T follicular helper cell (primary cell): Measurements from ENCODE around the gene RALGPS1.
"Not testable (repeated sequence)": the region's sequence is repeated elsewhere in the genome, so short reads cannot be mapped to it uniquely, and the experiment has no call there.

Experiments used
- DNase-seq: peaks from one replicate; pipeline ENCODE4 v3.0.0-alpha.2; 2020; ENCODE audit warnings: low read depth

Gene RALGPS1

DNA sequence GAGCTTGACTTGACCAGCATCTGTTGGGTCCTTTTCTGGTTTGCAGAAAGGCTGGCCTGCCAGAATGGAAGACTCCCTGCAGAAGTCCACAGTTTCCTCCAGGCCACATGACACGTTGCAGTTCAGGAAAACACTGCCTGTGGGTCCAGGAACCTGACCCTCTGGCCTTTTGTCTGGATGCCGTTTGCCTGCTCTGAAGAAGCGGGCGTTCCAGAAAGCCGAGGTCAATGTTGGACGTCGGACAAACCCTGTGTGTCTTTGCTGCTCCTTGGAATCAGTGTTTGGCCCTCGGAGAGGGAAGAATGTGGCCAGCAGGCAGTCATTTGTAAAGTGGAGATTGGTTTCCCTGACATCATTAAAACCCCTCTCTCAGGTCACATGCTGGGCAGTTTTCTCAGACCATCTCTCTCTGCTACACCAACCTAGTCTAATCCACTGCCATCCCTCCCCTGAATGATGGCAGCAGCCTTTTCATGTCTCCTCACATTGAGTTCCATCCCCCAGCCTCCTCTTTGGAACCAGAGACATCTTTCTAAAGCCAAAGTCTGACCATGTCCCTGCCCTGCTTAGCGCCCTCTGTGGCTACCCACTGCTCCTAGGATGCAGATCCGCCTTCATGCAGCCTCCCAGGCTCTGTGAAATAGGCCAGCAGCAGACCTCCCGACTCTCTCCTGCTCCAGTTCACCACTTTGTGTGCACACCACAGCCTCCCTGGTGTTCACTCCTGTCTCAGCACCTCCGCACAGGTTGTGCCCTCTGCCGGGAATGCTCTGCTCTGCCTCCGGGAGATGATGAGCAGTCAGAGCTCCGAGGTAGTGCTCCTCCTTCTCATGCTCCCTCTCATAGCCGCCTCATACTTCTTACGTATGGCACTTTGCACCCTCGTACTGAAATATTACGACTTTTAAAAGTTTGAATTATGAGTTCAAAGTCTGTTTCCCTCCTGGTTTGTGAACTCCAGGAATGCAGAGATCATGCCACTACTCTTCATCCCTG is 75.6 kb downstream of the RALGPS1 start:
- no peak for DNase-seq

DNA sequence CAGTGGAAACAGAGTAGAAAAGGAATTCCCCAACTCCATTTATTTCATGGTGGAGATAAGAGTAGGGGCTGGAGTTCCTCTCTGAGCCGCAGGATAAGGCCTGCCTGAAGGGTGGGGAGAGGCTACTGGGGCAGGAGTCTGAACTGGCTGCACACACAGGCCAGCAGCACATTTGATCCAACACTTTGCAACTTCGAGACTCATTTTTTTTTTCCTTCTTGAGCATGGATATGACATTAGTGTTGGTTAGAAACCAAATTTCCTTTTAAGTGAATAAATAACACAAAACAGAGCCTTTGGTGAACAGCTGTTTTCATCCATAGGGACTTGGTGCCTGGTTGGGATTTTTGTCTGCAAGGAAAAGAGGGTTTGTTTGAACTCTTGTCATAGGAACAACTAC is 76.6 kb downstream of the RALGPS1 start:
- no peak for DNase-seq

DNA sequence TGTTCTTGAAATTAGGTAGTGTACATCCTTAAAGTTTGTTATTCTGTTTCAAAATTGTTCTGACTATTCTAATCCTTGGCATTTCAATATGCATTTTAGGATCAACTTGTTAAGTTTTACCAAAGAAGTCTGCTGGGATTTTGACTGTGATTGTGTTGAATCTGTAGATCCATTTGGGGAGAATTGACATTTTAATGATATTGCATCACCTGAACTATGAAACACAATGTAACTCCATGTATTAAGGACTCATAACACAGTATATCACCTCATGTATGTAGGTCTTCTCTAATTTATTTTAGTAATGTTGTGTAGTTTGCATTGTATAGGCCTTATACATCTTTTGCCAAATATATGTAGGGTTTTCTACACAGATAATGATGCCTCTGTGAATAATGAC is 77.8 kb downstream of the RALGPS1 start:
- DNase-seq = no peak

DNA sequence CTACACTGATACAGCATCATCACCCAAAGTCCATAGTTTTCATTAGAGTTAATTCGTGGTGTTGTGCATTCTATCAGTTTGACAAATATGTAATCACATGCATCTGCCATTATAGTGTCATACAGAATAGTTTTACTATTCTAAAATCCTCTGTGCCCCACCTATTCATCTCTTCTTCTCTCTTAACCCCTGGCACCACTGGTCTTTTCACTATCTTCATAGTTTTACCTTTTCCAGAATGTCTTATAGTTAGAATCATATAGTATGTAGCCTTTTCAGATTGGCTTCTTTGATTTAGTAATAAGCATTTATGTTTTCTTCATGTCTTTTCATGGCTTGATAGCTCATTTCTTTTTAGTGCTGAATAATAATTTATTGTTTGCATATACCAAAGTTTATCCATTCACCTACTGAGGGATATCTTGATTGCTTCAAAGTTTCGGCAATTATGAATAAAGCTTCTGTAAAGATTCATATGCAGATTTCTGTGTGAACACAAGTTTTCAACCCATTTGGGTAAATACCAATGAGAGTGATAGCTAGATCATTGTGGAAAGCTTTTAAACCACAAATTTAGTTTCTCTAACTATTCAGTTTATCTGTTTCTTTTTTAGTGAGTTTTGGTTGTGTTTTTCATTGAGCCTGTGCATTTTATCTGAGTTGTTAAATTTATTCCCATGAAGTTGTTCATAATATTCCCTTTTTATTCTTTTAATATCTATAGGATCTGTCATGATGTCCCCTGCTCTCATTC is 84.9 kb downstream of the RALGPS1 start:
- no peak for DNase-seq

DNA sequence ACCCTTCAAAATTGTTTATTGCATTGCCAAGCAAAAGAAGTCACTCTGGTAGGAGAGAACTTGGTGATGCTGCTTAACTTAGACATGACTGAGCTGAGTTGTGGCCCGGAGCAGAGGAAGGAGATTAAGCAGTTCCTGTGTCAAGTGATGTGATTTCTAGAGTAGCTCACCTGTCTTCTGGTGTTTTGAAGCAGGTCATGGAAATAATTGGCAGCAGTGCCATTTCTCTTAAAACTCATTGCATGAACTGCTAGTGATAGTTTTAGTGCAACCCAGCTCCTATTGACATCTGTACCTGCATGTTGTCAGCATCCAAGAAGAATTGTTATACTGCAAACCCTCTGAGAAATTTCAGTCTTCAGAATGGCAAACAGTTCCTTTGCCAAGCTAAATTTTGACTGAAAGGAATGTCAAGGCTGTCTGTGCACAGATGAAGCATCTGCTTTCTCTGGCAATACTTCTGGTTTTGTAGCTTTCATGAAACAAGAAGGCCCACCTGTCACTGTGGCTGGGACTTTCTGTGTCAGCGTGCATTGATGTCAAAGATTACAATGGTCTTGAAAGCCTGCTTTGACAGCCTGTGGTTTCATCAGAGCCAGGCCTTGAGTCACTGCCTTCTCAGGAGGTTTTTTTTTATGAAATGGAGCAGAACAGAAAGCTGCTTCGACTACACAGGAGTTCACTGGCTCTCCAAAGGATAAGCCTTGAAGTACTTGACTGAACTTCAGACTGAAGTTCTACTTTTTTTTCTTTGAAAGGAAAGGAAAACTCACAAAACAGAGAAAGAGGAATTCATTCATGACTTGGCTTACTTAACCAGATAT is 90.6 kb downstream of the RALGPS1 start:
- DNase-seq = peak; percentile 18

DNA sequence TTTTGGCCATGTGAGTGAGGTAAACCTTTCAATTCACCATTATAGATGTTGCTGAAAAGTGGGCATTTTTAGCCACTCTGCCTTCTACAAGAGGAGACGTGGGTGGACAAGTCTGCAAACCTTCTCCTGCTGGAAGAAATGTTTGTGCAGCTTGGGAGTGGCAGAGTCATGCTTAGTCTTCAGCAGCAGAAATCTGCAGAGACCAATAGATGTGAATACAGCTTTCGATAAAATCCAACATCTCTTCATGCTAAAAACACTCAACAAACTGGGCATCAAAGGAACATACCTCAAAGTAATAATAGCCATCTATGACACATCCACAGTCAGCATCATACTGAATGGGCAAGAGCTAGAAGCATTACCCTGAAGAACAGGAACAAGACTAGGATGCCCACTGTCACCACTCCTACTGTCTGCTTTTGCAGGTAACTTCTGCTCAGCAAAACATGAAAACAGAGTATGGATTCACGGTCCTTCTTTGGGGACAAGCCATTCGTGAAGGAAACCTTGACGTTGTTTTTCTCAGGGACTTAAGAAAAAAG is 91.3 kb downstream of the RALGPS1 start:
- no peak for DNase-seq

DNA sequence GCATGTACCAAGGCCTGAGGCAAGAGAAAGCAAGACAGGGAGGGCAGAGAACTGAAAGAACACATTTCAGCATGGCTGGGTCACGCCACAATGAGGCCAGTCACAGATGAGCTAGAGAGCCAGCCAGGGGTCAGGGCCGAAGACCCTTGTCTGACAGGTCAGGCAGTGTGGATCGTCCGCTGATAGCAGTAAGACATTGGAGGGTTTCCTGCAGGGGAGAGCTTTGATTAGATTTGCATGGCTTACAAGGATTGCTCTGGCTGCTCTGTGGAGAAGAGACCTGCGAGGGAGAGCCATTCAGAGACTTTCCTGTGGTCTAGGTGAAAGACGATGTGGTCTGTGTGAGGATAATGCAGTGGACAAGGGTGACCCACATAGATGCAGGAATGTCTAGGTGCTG is 93.1 kb downstream of the RALGPS1 start:
- no peak for DNase-seq

DNA sequence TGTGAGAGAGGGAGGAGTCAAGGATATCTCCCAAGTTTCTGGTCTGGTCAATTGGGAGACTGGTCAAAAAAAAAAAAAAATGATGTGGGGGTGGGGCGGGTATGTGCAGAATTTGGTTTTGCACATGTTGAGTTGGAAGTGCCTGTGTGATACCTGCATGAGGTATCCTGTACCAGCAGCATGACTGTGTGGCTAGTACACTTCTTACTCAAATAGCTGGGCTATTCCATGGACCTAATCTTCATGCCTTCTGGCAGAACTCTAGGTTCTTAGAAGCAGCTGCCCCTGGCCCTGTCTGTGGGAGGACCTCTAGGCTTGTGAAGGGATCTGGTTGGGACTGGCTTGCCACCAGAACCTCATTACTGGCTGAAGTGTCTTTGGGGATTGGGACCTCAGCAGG is 93.5 kb downstream of the RALGPS1 start:
- no peak for DNase-seq

DNA sequence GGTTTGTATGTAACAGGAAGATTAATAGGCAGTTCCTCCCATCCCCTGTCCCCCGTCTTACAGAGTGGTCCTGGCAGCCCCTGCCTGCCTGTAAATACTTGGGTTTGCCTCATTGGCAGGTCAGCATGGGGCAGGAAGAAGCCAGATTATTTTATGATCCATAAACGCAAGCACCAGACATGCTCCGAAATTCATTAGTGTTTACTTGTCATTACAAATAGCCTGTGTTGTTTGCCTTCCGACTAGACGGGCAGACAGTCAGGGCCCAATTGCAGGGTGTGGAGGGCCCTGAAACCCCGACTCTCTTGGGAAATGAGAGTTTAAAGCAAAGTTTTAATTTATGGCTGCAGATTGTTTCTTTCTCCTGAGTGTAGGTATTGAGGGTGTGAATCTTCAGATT is 97.2 kb downstream of the RALGPS1 start:
- DNase-seq = no peak

DNA sequence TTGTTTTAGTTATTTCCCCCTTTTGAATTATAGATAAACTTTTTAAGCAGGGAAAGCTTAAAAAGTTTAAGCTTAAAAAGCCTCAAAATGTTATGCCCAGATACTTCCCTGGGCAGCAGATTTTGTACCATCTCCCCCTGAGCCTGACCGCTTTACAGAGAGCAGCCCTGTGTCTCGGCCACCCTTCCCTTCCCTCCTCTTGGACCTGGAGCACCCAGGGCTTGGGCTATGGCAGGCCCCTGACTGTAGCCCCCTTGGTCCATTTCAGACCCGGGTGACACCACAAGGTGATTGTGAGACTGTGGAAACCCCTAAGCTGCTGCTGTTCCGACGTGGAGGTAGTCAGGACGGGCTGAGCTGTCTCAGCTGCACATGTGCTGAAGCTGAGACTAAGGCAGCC is 97.7 kb downstream of the RALGPS1 start:
- no peak for DNase-seq

DNA sequence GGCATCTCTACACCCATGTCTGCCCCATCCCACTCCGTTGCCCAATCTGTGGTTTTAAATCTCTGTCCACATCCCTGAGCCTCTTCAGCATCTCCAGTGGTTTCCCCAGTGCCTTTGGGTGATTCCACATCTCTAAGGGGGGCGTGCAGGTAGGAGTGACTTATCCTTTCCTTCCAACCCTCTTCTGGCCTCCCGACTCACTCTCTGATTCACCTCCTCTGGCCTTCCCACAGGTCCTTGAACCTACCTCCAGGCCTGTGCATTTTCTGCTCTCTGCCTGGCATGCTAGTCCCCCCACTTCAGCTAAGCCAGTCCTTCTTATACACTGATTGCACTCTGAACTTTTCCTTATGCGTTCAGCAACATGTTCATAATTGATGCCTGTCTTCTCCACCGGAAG is 99.0 kb downstream of the RALGPS1 start:
- no peak for DNase-seq

DNA sequence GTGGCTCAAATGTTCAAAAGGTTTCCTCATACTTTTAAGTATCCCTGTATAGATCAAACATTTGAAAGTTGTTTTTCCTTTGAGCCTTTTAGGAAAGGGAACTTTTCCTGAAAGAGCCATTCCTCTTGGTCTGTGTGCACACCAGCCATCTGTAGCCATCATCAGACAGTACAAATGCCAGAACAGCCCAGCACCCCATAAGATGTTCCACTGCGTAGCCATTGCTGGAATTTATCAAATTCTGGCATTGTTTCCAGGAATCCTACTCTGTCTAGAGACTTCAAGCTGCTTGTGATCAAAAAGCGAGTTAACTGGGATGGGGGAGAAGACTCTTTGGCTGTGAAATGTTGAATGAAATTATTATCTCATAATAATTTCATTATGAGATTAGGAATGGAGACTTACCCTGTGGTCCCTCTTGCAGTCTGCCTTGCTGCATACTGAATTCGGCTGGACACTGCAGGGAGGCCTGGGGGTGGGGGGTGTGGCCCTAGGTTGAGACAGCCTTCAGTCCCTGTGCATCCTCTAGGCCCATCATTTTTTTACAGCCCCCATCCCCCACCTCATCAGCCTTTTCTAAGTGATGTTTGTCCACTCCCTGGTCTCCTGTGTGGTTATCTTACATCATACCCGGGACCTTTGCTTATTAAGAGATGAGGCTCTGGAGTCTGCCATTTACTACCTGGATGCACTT is 99.8 kb downstream of the RALGPS1 start:
- DNase-seq = no peak

DNA sequence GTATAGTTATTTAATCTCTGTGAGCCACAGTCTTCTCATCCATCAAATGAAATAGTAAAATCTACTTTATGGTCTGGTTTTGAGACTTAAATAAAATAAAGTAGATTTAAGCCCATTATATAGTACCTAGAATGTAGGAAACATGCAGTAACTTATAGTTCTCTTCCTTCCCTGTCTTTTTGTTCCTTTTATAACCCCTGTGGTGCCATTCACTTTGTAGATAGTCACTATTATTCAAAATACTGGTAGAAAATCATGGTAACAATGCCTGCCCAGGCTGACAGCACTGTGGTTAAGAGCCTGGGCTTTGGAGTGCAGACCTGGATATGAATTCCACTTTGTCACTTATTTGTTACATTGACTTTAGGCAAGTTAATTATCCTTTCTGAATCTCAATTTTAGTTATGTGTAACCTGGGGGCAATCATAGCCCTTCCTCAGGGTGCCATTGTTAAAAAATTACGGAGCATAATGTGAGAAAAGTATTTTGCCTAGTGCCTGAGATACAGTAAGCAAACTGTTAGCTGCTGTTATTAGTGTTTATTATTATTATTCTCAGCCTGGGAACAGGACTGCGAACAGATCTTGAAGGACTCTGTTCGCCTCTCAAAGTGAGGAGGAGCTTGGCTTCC is 100.4 kb downstream of the RALGPS1 start:
- no peak for DNase-seq

DNA sequence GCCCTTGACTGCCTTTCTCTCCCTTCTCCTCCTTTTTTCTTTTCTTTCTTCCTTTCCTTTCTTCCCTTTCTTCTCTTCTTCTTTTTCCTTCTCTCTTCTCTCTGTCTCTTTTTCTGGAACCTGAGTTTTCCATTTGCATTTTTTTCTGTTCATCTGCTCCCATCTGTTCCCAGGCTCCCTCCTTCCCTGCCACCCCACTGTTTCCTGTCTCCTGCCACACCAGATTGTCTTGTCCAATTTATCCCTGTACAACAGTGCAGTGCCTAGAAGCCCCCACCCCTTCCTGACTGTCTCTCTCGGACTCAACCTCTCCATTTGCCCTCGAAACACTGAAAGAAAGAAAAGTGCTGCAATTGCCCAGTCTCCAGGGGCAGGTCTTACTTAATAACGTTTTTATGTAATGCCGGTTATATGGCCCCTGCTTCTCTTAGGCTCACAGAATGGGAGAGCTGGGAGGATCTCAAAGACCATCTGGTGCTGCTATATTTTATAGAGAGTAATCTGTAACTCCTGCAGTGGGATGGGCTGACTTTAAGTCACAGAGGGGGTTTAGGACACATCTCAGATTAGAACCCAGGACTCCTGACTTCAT is 101.4 kb downstream of the RALGPS1 start:
- DNase-seq = no peak

DNA sequence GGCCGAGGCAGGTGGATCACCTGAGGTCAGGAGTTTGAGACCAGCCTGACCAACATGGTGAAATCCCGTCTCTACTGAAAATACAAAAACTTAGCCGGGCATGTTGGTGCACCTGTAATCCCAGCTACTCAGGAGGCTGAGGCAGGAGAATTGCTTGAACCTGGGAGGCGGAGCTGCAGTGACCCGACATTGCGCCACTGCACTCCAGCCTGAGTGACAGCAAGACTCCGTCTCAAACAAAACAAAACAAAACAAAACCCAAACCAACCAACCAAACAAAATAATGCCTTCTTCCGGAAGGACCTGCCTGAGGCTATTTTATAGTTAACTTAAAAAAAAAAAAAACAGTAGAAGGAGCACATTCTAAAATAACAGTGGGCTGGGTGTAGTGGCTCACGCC is 103.4 kb downstream of the RALGPS1 start:
- DNase-seq = not testable (repeated sequence)

DNA sequence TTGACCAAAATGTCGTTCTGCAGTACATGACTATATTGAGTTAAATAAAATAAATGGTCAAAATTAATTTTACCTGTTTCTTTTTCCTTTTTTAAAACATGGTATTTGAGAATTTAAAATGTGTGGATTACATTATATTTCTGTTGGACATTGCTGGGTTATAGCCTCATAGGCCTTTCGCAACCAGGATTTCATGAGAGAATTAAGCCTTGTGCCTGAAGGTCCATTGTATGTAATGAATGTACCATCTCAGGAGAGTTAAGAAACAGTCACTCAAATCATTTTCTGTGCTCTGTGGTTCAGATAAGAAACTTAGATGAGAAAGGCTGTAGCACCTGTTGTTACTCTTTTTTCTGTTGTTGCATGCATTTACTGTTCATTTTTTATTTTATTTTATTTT is 104.4 kb downstream of the RALGPS1 start:
- DNase-seq = no peak

DNA sequence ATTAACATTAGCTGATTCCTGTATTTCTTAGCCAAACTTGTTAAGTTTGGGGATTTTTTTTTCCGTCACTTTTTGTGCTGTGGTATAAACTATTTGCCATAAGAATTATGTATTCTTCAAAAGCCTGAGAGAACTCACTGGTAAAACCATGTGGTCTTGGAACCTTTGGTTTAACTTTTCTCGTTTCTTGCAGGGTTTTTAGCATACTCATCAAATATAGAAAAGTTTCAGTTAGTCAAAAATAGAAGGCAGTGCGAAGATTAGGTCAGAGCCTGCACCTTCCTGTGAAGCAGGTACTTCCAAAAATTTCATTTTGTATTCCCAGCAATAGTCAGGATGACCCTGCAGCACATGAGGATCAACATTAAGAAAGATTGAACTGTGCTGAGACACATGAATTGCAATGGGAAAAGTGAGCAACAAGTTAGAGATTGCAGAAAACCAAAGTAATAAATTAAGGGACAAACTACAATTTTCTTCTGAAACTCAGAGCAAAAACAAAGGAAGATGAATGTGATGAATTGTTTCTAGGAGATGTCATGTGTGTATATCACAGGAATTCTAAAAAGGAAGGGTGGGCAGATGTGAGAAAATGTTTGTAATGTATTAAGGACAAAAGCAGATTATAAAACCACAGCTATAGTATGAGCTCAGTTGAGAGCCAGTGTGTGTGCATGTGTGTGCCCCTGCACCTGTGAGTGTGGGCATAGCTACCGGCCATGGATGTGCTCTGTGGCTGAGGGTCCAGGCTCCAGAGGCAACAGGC is 105.6 kb downstream of the RALGPS1 start:
- DNase-seq = no peak

DNA sequence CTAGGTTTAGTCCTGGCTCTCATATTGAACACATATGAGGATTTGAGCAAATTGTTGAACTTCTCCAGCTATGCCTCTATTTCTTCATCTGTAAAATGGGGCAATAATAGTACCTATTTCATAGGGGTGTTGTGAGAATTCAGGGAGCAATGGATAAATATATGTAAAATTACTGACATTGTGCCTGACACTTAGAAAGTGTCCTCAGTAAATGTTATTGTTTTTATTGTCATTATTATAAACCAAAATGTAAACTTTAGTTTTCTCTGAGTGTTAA is 106.2 kb downstream of the RALGPS1 start:
- no peak for DNase-seq

DNA sequence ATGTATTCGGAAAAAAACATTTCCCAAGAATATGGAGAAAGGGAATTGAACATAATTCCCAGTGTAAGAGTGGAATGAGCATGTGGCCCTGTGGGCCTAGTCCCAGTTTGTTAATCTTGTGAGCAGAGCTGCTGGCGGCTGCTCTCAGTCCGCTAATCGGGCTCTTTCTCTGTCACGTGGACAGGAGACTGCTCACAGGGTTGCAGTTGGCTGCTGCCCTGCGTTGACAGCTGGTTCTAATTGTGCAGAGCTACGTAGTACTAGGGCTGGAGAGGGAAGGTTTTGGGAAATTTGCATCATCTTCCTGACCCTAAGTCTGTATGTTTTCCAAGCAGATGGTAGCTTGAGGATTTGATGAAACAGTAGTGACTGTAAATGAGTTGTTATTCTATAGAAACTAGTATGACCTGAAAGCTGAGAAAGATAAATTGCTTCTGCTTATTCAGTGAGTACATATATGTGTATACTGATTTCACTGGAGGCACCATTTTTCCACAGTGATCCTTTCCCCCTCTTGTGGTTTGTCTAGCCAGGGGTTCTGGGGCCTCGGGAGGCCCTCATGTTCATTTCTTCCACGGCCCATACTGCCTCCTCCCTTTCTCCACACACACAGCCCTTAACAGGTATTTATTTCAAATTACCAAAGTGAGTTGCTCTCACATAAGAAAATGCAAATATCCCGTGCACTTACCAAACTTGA is 107.2 kb downstream of the RALGPS1 start:
- DNase-seq = no peak
